Measurements from ENCODE around the gene EXOC3.

The EXOC3 gene

DNA sequence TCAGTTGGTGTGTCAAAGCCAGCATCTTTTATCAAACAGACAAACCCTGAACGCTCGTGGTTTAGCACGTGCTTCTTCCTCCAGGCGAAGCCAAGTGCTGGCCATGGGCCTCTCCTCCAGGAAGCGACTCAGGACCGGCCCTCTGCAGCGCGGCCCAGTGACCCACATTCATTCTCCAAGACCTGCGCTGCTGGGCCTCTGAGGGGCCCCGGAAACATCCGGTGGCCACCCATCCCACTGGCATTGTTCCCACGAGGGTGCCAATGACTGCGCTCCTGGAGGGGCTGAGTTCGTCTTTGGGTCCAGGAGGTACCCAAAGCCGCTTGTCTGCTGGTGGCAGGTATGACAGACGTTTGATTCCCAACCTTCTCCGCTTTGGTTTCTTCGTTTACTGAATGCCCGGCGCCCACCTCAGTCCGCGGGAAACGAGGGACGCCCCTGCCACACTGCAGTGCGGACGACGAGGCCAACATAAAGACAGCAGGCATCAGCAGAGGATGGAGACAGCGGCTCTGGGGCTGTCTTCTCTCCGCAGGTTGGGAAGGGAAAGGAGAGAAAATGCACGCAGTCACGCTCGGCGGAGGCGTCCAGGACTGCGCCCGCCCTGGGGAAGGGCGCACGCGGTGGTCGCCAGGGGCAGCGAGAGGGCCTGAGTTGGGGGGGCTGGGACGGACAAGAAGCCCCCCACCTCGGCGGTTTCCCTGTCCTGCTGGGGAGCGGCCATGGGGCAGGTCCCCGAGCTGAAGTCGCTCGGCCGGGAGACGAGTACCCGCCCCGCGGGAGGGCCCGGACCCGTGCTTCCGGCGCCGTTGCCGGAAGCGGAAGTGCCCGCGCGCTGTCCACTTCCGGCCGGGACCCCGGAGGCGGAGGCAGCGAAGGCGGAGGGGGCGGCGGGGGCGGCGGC is at the start of gene EXOC3:
Gene EXOC3, plus strand, starts transcription at position 842 of the 904 bp plus-strand sequence. CDS start 3,030 bp downstream, outside the sequence.
- peak within 1 kb of the TSS; percentile 54; the same call in 1 of the 2 replicates for H2AFZ ChIP-seq (ENCODE audit: low read depth, low read length)
- H3K79me2 ChIP-seq (ENCODE audit: low read length), result peaks cover 29% of the 10 kb centered on the region
- no peaks in the 10 kb centered on the region for H3K9me3 ChIP-seq (ENCODE audit: insufficient read depth, low read length)
- peak within 1 kb of the TSS; percentile 89 for H3K4me2 ChIP-seq (ENCODE audit: low read length)
- H3K9ac ChIP-seq (ENCODE audit: low read length), result peak within 1 kb of the TSS; percentile 88
- H3K36me3 ChIP-seq (replicated peaks; ENCODE audit: low read depth, low read length), result peaks cover 7% of the 10 kb centered on the region
- peak within 1 kb of the TSS; percentile 23 for H3K27ac ChIP-seq (ENCODE audit: low read length)
- H3K27me3 ChIP-seq (ENCODE audit: low read depth, low read length), result no peaks in the 10 kb centered on the region
- H4K20me1 ChIP-seq (ENCODE audit: insufficient read depth, low read length), result no peaks in the 10 kb centered on the region
- H3K4me1 ChIP-seq (ENCODE audit: low read length), result peaks cover 22% of the 10 kb centered on the region
- TF ChIP-seq, protein P1, sequence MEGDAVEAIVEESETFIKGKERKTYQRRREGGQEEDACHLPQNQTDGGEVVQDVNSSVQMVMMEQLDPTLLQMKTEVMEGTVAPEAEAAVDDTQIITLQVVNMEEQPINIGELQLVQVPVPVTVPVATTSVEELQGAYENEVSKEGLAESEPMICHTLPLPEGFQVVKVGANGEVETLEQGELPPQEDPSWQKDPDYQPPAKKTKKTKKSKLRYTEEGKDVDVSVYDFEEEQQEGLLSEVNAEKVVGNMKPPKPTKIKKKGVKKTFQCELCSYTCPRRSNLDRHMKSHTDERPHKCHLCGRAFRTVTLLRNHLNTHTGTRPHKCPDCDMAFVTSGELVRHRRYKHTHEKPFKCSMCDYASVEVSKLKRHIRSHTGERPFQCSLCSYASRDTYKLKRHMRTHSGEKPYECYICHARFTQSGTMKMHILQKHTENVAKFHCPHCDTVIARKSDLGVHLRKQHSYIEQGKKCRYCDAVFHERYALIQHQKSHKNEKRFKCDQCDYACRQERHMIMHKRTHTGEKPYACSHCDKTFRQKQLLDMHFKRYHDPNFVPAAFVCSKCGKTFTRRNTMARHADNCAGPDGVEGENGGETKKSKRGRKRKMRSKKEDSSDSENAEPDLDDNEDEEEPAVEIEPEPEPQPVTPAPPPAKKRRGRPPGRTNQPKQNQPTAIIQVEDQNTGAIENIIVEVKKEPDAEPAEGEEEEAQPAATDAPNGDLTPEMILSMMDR (IDR thresholded peaks at IDR 0.05; ENCODE audit: low read depth, low read length), result no peak
- no peak for TF ChIP-seq EZH2phosphoT487 (IDR thresholded peaks at IDR 0.05; ENCODE audit: low read depth)
- H3K4me3 ChIP-seq (ENCODE audit: low read length), result peak within 1 kb of the TSS; percentile 99

DNA sequence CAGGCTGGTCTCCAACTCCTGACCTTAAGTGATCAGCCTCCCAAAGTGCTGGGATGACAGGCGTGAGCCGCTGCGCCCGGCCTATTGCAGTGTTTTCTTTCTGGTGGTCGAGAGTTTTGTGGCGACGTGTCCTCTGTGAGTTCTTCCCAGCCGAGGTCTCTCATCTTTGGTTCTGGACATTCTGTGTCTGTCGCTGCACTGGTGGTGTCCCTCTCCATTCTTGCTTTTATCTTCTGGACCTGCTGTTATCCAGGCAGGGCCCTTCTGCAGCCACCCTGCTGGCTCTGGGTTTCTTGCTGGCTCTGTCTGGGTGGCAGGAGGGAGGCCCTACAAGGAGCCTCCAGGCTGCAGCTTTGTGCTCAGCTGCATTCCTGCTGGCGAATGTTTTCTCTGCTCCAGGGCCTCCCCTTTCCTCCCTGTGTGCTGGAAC is 49.1 kb upstream of the EXOC3 start:
- no peaks in the 10 kb centered on the region for H4K20me1 ChIP-seq (ENCODE audit: insufficient read depth, low read length)
- H3K36me3 ChIP-seq (replicated peaks; ENCODE audit: low read depth, low read length), result no peaks in the 10 kb centered on the region
- H3K4me2 ChIP-seq (ENCODE audit: low read length), result no peak overlapping the region
- H3K9ac ChIP-seq (ENCODE audit: low read length), result no peak overlapping the region
- no peak for TF ChIP-seq EZH2phosphoT487 (IDR thresholded peaks at IDR 0.05; ENCODE audit: low read depth)
- TF ChIP-seq, protein P1 (IDR thresholded peaks at IDR 0.05; ENCODE audit: low read depth, low read length), result no peak
- no peak overlapping the region for H2AFZ ChIP-seq (ENCODE audit: low read depth, low read length)
- no peak overlapping the region for H3K27ac ChIP-seq (ENCODE audit: low read length)
- no peak overlapping the region for H3K4me3 ChIP-seq (ENCODE audit: low read length)
- no peaks in the 10 kb centered on the region for H3K79me2 ChIP-seq (ENCODE audit: low read length)
- no peaks in the 10 kb centered on the region for H3K27me3 ChIP-seq (ENCODE audit: low read depth, low read length)
- no peaks in the 10 kb centered on the region; the same call in 1 of the 2 replicates for H3K9me3 ChIP-seq (ENCODE audit: insufficient read depth, low read length)
- no peaks in the 10 kb centered on the region for H3K4me1 ChIP-seq (ENCODE audit: low read length)

DNA sequence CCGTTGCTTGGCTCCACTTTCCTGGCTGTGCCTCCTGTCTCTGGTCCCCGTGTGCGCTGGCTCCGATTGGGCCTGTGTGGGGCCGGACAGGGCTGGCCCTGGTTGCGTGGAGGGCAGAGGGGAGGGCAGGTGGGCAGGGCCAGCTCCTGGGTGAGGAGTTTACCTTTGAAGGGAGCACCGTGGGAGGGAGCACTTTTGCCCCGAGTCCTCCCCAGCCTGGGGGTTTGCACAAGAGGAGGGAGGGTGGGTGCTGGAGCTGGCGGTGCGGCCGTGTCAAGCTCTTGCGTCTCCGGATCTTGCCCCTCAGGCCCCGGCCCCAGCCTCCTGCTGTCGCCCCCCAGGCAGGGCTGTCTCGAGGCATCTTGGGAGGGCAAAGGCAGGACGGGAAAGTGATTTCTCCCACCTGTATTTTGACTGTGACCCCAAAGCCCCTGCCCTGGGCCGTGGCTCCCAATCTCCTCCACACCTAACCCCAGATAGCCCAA is 48.3 kb upstream of the EXOC3 start:
- TF ChIP-seq, protein P1 (IDR thresholded peaks at IDR 0.05; ENCODE audit: low read depth, low read length), result no peak
- H4K20me1 ChIP-seq (ENCODE audit: insufficient read depth, low read length), result no peaks in the 10 kb centered on the region
- 0 out of 2 replicates have a peak, but pooled peaks cover 5% of the 10 kb centered on the region for H3K27me3 ChIP-seq (ENCODE audit: low read depth, low read length)
- no peaks in the 10 kb centered on the region for H3K79me2 ChIP-seq (ENCODE audit: low read length)
- no peak overlapping the region for H3K4me3 ChIP-seq (ENCODE audit: low read length)
- no peak overlapping the region for H3K27ac ChIP-seq (ENCODE audit: low read length)
- H3K36me3 ChIP-seq (replicated peaks; ENCODE audit: low read depth, low read length), result no peaks in the 10 kb centered on the region
- H3K4me1 ChIP-seq (ENCODE audit: low read length), result peaks cover 5% of the 10 kb centered on the region
- no peak overlapping the region for H3K4me2 ChIP-seq (ENCODE audit: low read length)
- H2AFZ ChIP-seq (ENCODE audit: low read depth, low read length), result no peak overlapping the region
- no peaks in the 10 kb centered on the region; the same call in 1 of the 2 replicates for H3K9me3 ChIP-seq (ENCODE audit: insufficient read depth, low read length)
- no peak overlapping the region for H3K9ac ChIP-seq (ENCODE audit: low read length)

DNA sequence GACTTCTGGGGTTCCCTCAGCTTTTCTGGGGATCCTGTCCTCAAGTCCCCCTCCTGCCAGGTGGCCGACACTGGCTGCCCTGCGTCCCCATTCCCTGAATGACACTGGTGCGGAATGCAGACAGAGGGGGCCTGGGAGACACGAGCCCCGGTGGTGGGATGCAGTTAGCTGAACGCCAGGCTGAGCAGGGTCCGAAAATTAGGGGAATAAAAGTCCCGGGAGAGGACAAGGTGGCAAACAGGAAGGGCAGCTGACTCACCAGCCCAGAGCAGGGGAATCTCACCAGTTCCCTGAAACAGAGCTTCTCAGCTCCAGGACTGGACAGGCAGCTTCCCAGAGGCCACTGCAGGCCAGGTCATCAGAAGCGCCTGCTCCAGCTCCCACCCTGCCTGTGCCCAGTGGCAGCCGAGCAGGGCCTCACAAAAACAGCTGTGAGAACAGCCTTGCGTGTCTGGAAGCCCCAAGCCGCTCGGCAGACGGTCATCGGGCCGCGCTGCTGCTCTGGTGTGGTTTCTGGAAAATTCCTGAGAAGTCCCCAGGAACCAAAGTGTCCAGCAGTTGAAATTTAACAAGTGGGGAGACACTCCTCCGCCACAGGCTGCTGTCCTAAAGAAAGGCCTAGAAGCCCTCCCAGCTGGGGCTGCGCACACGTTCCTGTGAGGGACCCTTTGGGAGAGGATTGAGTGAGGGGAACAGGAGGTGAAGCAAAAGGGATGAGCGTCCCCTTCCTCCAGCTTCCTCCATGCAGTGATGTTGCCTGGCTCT is 47.6 kb upstream of the EXOC3 start:
- Histone ChIP-seq H3K4me1 (ENCODE audit: low read length) (peaks cover 11% of the 10 kb centered on the region), H3K9me3 (ENCODE audit: insufficient read depth, low read length) (no peaks in the 10 kb centered on the region; the same call in 1 of the 2 replicates), H3K36me3 (replicated peaks; ENCODE audit: low read depth, low read length) (no peaks in the 10 kb centered on the region), H3K27ac (ENCODE audit: low read length) (no peak overlapping the region), H3K27me3 (ENCODE audit: low read depth, low read length) (peaks cover 10% of the 10 kb centered on the region), H3K4me2 (ENCODE audit: low read length) (no peak overlapping the region), H3K79me2 (ENCODE audit: low read length) (no peaks in the 10 kb centered on the region), H3K4me3 (ENCODE audit: low read length) (no peak overlapping the region), H3K9ac (ENCODE audit: low read length) (no peak overlapping the region), H2AFZ (ENCODE audit: low read depth, low read length) (no peak overlapping the region), H4K20me1 (ENCODE audit: insufficient read depth, low read length) (no peaks in the 10 kb centered on the region)
- TF ChIP-seq, protein P1 (IDR thresholded peaks at IDR 0.05; ENCODE audit: low read depth, low read length), result no peak
- no peak for TF ChIP-seq EZH2phosphoT487 (IDR thresholded peaks at IDR 0.05; ENCODE audit: low read depth)
